Immature natural killer cell (primary cell): ENCODE measurements around the gene HOXD4. TPM values are rescaled to one million over a fixed set of nuclear protein-coding genes. Genes with fewer than 3 reads are reported as not detected.

Experiments
- DNase-seq, 3 donors: peaks; one replicate each; pipeline ENCODE4 v3.0.0; 2022; ENCODE audit warnings: mixed read lengths in 1 of 3
- H3K27ac Mint-ChIP-seq, 6 donors: one replicate each; pipeline ENCODE4 v1.8.0; 2020; ENCODE audit warnings: mixed read lengths in 6 of 6, mild to moderate bottlenecking in 5 of 6, inconsistent platforms in 4 of 6, moderate library complexity in 3 of 6
- H3K27me3 Mint-ChIP-seq, 3 donors: one replicate each; pipeline ENCODE4 v1.8.0; 2020 to 2021; ENCODE audit warnings: low read depth in 3 of 3, mild to moderate bottlenecking in 3 of 3, mixed read lengths in 3 of 3, moderate library complexity in 3 of 3, inconsistent platforms in 1 of 3
- H3K36me3 Mint-ChIP-seq, 3 donors: one replicate each; pipeline ENCODE4 v1.8.0; 2020; ENCODE audit warnings: mixed read lengths in 3 of 3, inconsistent platforms in 2 of 3, mild to moderate bottlenecking in 2 of 3
- H3K4me1 Mint-ChIP-seq, 2 donors: one replicate each; pipeline ENCODE4 v1.8.0; 2020; ENCODE audit warnings: inconsistent platforms in 2 of 2, mild to moderate bottlenecking in 2 of 2, mixed read lengths in 2 of 2, moderate library complexity in 1 of 2
- H3K4me3 Mint-ChIP-seq, 5 donors: one replicate each; pipeline ENCODE4 v1.8.0; 2020; ENCODE audit warnings: mild to moderate bottlenecking in 5 of 5, mixed read lengths in 5 of 5, inconsistent platforms in 3 of 5, moderate library complexity in 3 of 5
- H3K9me3 Mint-ChIP-seq, 6 donors: one replicate each; pipeline ENCODE4 v1.8.0; 2020; ENCODE audit warnings: mild to moderate bottlenecking in 6 of 6, mixed read lengths in 6 of 6, inconsistent platforms in 4 of 6, moderate library complexity in 3 of 6
- polyA plus RNA-seq, 3 donors: library from polyadenylated mRNA; unstranded; fragments of 300-500 nt; fragmentation: Illumina TruSeq; gene quantifications; one replicate each; pipeline ENCODE4 v1.2.3, GENCODE V29; 2021

HOXD4 gene
- polyA plus RNA-seq, 3 donors from 2014 or later = not detected

GRCh38 chr2:176187200-176187898, 36.0 kb downstream of the HOXD4 start:
- Mint-ChIP-seq H3K9me3 (peaks cover 0 to 7% (median 2%) of the 10 kb centered on the region in 6 donors), H3K4me3 (peak overlapping the region; percentile 80 to 95 (median 87)), H3K27me3 (peaks cover 23 to 44% (median 30%) of the 10 kb centered on the region in 3 donors), H3K4me1 (peaks cover 13 to 18% of the 10 kb centered on the region in 2 donors), H3K27ac (no peak overlapping the region), H3K36me3 (peaks cover 0 to 3% (median 0%) of the 10 kb centered on the region in 3 donors)
- DNase-seq = no peak

- peak within 1 kb of the TSS; percentile 80 to 95 (median 87) for H3K4me3 Mint-ChIP-seq
- no peak within 1 kb of the TSS for H3K27ac Mint-ChIP-seq
- peaks cover 23 to 43% (median 37%) of the 10 kb centered on the region in 3 donors for H3K27me3 Mint-ChIP-seq
- peaks cover 13 to 18% of the 10 kb centered on the region in 2 donors for H3K4me1 Mint-ChIP-seq
- no peak for DNase-seq
- H3K36me3 Mint-ChIP-seq = peaks cover 0 to 3% (median 0%) of the 10 kb centered on the region in 3 donors
- H3K9me3 Mint-ChIP-seq = peaks cover 0 to 9% (median 2%) of the 10 kb centered on the region in 6 donors
Measured at GRCh38 chr2:176187899-176188773, 36.8 kb downstream of the HOXD4 start, which contains the start of gene HOXD1. HOXD1 (plus strand) TSS chr2:176188668; CDS start chr2:176188802, 134 bp downstream.

GRCh38 chr2:176188774-176189680, 37.7 kb downstream of the HOXD4 start:
- Mint-ChIP-seq H3K36me3 (peaks cover 0 to 3% (median 0%) of the 10 kb centered on the region in 3 donors), H3K4me1 (peaks cover 13 to 18% of the 10 kb centered on the region in 2 donors), H3K4me3 (peak overlapping the region; percentile 37 to 71 (median 57)), H3K27ac (no peak overlapping the region), H3K27me3 (peaks cover 23 to 41% (median 40%) of the 10 kb centered on the region in 3 donors), H3K9me3 (peaks cover 0 to 12% (median 2%) of the 10 kb centered on the region in 6 donors)
- DNase-seq = peak in 1 of 3 donors; percentile 10

GRCh38 chr2:176189681-176190641, 38.6 kb downstream of the HOXD4 start:
- H3K4me3 Mint-ChIP-seq = peak overlapping the region; percentile 37 to 71 (median 57)

GRCh38 chr2:176192351-176192750, 41.0 kb downstream of the HOXD4 start:
- no peak overlapping the region for H3K27ac Mint-ChIP-seq
- H3K36me3 Mint-ChIP-seq = peaks cover 0 to 3% (median 0%) of the 10 kb centered on the region in 3 donors
- H3K4me3 Mint-ChIP-seq = no peak overlapping the region
- H3K27me3 Mint-ChIP-seq = peaks cover 26 to 36% (median 31%) of the 10 kb centered on the region in 3 donors
- peaks cover 9 to 16% of the 10 kb centered on the region in 2 donors for H3K4me1 Mint-ChIP-seq
- DNase-seq = no peak
- H3K9me3 Mint-ChIP-seq = peaks cover 0 to 6% (median 2%) of the 10 kb centered on the region in 6 donors

More at GRCh38 chr2:176189681-176190641, 38.6 kb downstream of the HOXD4 start:
- Mint-ChIP-seq H3K27ac (no peak overlapping the region), H3K9me3 (peaks cover 0 to 12% (median 2%) of the 10 kb centered on the region in 6 donors), H3K36me3 (peaks cover 0 to 3% (median 0%) of the 10 kb centered on the region in 3 donors), H3K4me1 (peaks cover 13 to 18% of the 10 kb centered on the region in 2 donors), H3K27me3 (peaks cover 24 to 40% (median 36%) of the 10 kb centered on the region in 3 donors)
- DNase-seq = no peak

- no peaks in the 10 kb centered on the region for H3K36me3 Mint-ChIP-seq
Measured at GRCh38 chr2:176193048-176193447, 41.7 kb downstream of the HOXD4 start.

GRCh38 chr2:176199902-176200301, 48.6 kb downstream of the HOXD4 start:
- Mint-ChIP-seq H3K4me3 (no peak overlapping the region), H3K36me3 (no peaks in the 10 kb centered on the region), H3K9me3 (peaks cover 0 to 12% (median 0%) of the 10 kb centered on the region in 6 donors), H3K4me1 (no peaks in the 10 kb centered on the region), H3K27me3 (peaks cover 14 to 23% (median 22%) of the 10 kb centered on the region in 3 donors), H3K27ac (no peak overlapping the region)
- DNase-seq = no peak

More at GRCh38 chr2:176193048-176193447, 41.7 kb downstream of the HOXD4 start:
- Mint-ChIP-seq H3K9me3 (peaks cover 0 to 6% (median under 1%) of the 10 kb centered on the region in 6 donors), H3K27ac (no peak overlapping the region), H3K4me1 (peaks cover 2 to 9% of the 10 kb centered on the region in 2 donors), H3K27me3 (peaks cover 24 to 35% (median 27%) of the 10 kb centered on the region in 3 donors), H3K4me3 (no peak overlapping the region)
- DNase-seq = no peak

- no peak overlapping the region for H3K4me3 Mint-ChIP-seq
- peaks cover 11 to 20% (median 14%) of the 10 kb centered on the region in 3 donors for H3K27me3 Mint-ChIP-seq
- H3K36me3 Mint-ChIP-seq = no peaks in the 10 kb centered on the region
- DNase-seq = no peak
- H3K27ac Mint-ChIP-seq = no peak overlapping the region
- H3K4me1 Mint-ChIP-seq = no peaks in the 10 kb centered on the region
- H3K9me3 Mint-ChIP-seq = peaks cover 0 to 10% (median 0%) of the 10 kb centered on the region in 6 donors
Measured at GRCh38 chr2:176200971-176201370, 49.6 kb downstream of the HOXD4 start.

- no peak for DNase-seq
- Mint-ChIP-seq H3K27ac (no peak overlapping the region), H3K9me3 (peaks cover 0 to 6% (median 0%) of the 10 kb centered on the region in 6 donors), H3K4me1 (no peaks in the 10 kb centered on the region), H3K36me3 (no peaks in the 10 kb centered on the region), H3K4me3 (no peak overlapping the region), H3K27me3 (peaks cover 8 to 19% (median 12%) of the 10 kb centered on the region in 3 donors)
Measured at GRCh38 chr2:176202491-176202890, 51.1 kb downstream of the HOXD4 start.
